K562 (cell line): ENCODE results near the gene GRIK3. TPM values are rescaled to one million over a fixed set of nuclear protein-coding genes. Genes with fewer than 3 reads are reported as not detected.

Source experiments
- BRF2 ChIP-seq: IDR thresholded peaks from 3 replicates; pipeline ENCODE4 v1.6.1; 2011; ENCODE audit warnings: borderline replicate concordance, mild to moderate bottlenecking; ENCODE audit not compliant: insufficient read length, insufficient read depth
- FOXP1 ChIP-seq: sonication (generic); formaldehyde crosslinking; IDR thresholded peaks from 2 replicates; pipeline ENCODE4 v1.8.0; 2022; ENCODE audit warnings: mild to moderate bottlenecking, missing genetic modification reagents
- KHSRP ChIP-seq: fragments of 450-650 bp; IDR thresholded peaks from 2 replicates; pipeline ENCODE4 v1.6.1; 2017
- LEF1 ChIP-seq: fragments of 450-650 bp; IDR thresholded peaks from 2 replicates; pipeline ENCODE4 v1.6.1; 2016; ENCODE audit warnings: mild to moderate bottlenecking
- RB1 ChIP-seq: fragments of 450-650 bp; IDR thresholded peaks from 2 replicates; pipeline ENCODE4 v1.6.1; 2017; ENCODE audit warnings: low read depth, mild to moderate bottlenecking
- RREB1 ChIP-seq: fragments of 250-450 bp; sonication (Bioruptor Pico); IDR thresholded peaks from 2 replicates; pipeline ENCODE4 v1.4.0; 2020
- TCF3 ChIP-seq: sonication (generic); formaldehyde crosslinking; IDR thresholded peaks from 2 replicates; pipeline ENCODE4 v1.4.0; 2020; ENCODE audit warnings: mild to moderate bottlenecking, missing genetic modification reagents
- TOE1 ChIP-seq, 2 experiments: fragments of 450-650 bp in 1 of 2; sonication (generic) in 1 of 2; formaldehyde crosslinking in 1 of 2; IDR thresholded peaks; 2 replicates each; pipeline versions ENCODE4 v1.7.1 to v1.8.0; 2016 to 2022; ENCODE audit warnings: borderline replicate concordance in 2 of 2, mild to moderate bottlenecking in 2 of 2, antibody characterized with exemption in 1 of 2, inconsistent platforms in 1 of 2, low read depth in 1 of 2, missing genetic modification reagents in 1 of 2, moderate library complexity in 1 of 2
- VEZF1 ChIP-seq: fragments of 200-800 bp; sonication (Bioruptor generic); IDR thresholded peaks from 2 replicates; pipeline ENCODE4 v1.6.1; 2017; ENCODE audit warnings: missing genetic modification characterization, missing compliant biosample characterization
- ZBTB11 ChIP-seq, 3 experiments: fragments of 200-800 bp in 1 of 3; fragments of 250-450 bp in 1 of 3; fragments of 450-650 bp in 1 of 3; sonication (Bioruptor Pico) in 1 of 3; sonication (Bioruptor generic) in 1 of 3; formaldehyde crosslinking in 1 of 3; IDR thresholded peaks; 2 replicates each; pipeline versions ENCODE4 v1.6.1 to v1.8.0; 2016 to 2022; ENCODE audit warnings: mild to moderate bottlenecking in 2 of 3, missing genetic modification characterization in 2 of 3, missing compliant biosample characterization in 1 of 3, moderate library complexity in 1 of 3
- ZBTB43 ChIP-seq: sonication (generic); formaldehyde crosslinking; IDR thresholded peaks from 2 replicates; pipeline ENCODE4 v1.8.0; 2023; ENCODE audit warnings: mild to moderate bottlenecking, missing genetic modification reagents
- polyA plus RNA-seq, 8 experiments: library from polyadenylated mRNA; depleted of rRNA in 4 of 8; stranded (reverse) in 5 of 8; unstranded in 3 of 8; fragments of >200 nt; fragmentation: Nextera tagmentation in 2 of 8; fragmentation: Illumina TruSeq in 1 of 8; extraction: Ambion mirVana in 2 of 8; extraction: Trizol in 1 of 8; gene quantifications; 2 replicates each; pipeline versions ENCODE4 v1.2.1 to v1.2.3, GENCODE V29; 2011 to 2014; ENCODE audit warnings: inconsistent platforms in 1 of 8, missing spikeins in 1 of 8
- total RNA-seq, 7 experiments: library from RNA; depleted of rRNA in 6 of 7; stranded (reverse); fragments of >200 nt in 6 of 7; fragmentation: Illumina TruSeq in 2 of 7; extraction: Trizol in 2 of 7; gene quantifications; 2 replicates each; pipeline versions ENCODE4 v1.2.1 to v1.2.3, GENCODE V29; 2011 to 2021; ENCODE audit warnings: low replicate concordance in 1 of 7

GRIK3 gene
- total and polyA plus RNA-seq, 9 of the 15 experiments (the other 6 are each of a cell fraction or from before 2014, with no cell fraction given) = not detected

- TF ChIP-seq RREB1 (0 out of 2 replicates have a peak, but pooled peaks have one; percentile 21), ZBTB43 (CRISPR knock-in tag) (no peak), LEF1 (no peak), FOXP1 (CRISPR knock-in tag) (no peak), TCF3 (peak; percentile 45), RB1 (no peak), BRF2 (no peak), ZBTB11 (CRISPR knock-in tag; IDR thresholded peaks at IDR 0.05) (peak in 2 of 3 experiments; percentile 75 to 89; a peak in 4 of 6 replicates), VEZF1 (CRISPR knock-in tag) (peak; percentile 41), TOE1 (IDR thresholded peaks at IDR 0.05; ENCODE audit: borderline replicate concordance) (no peak), TOE1 (CRISPR knock-in tag; IDR thresholded peaks at IDR 0.05; ENCODE audit: borderline replicate concordance, low read depth) (no peak), KHSRP (no peak)
Observed at GRCh38 chr1:37035796-37036666, 1.7 kb upstream of the GRIK3 start (continued).
